ENCODE measurements around the gene CHD2. TPM values are rescaled to one million over a fixed set of nuclear protein-coding genes. Genes with fewer than 3 reads are reported as not detected.

The CHD2 gene
- total RNA-seq, 2 donors from 2014 or later = 63.9 to 70.0 TPM

GRCh38 chr15:93063796-93064690 is 163.9 kb downstream of the CHD2 start:
- TF ChIP-seq CTCF (IDR thresholded peaks at IDR 0.05) (no peak), POLR2A (IDR thresholded peaks at IDR 0.05) (no peak)
- 63 to 76% methylated on average over 19 to 23 of the region's 23 CpGs for WGBS, 2 donors
- no peaks in the 10 kb centered on the region for H3K27me3 ChIP-seq
- H3K4me1 ChIP-seq = peaks cover 32% of the 10 kb centered on the region
- H3K27ac ChIP-seq = peak overlapping the region in 3 of 4 donors; percentile 30 to 59 (median 42)
- H3K36me3 ChIP-seq (replicated peaks in 1 of 2; ENCODE audit: insufficient read depth in 1 of 2, low read depth in 2 of 2) = no peaks in the 10 kb centered on the region
- intact Hi-C loops (cut with DNase I) = no loop called here
- no peaks in the 10 kb centered on the region for H3K9me3 ChIP-seq
- no peak for DNase-seq
- no peak overlapping the region for H3K4me3 ChIP-seq
- no peak for ATAC-seq

- Histone ChIP-seq H3K4me1 (peaks cover 32% of the 10 kb centered on the region), H3K9me3 (no peaks in the 10 kb centered on the region), H3K27ac (no peak overlapping the region), H3K27me3 (no peaks in the 10 kb centered on the region), H3K4me3 (no peak overlapping the region), H3K36me3 (replicated peaks in 1 of 2; ENCODE audit: insufficient read depth in 1 of 2, low read depth in 2 of 2) (no peaks in the 10 kb centered on the region)
- WGBS, 2 donors = 90 to 92% methylated on average over 3 to 22 of the region's 23 CpGs
- DNase-seq (no peak), ATAC-seq (no peak)
- intact Hi-C loops (cut with DNase I) = no loop called here
- TF ChIP-seq CTCF (IDR thresholded peaks at IDR 0.05) (no peak), POLR2A (IDR thresholded peaks at IDR 0.05) (no peak)
Observed at GRCh38 chr15:93065641-93066045, 165.5 kb downstream of the CHD2 start.

- DNase-seq (no peak), ATAC-seq (no peak)
- no peak for TF ChIP-seq POLR2A (IDR thresholded peaks at IDR 0.05)
- no peak for TF ChIP-seq CTCF (IDR thresholded peaks at IDR 0.05)
- intact Hi-C loops (cut with DNase I) = no loop called here
- no peaks in the 10 kb centered on the region for H3K27me3 ChIP-seq
- 95 to 97% methylated on average over 22 to 26 of the region's 38 CpGs for WGBS, 2 donors
- H3K27ac ChIP-seq = no peak overlapping the region
- H3K4me3 ChIP-seq = no peak overlapping the region
- H3K36me3 ChIP-seq (replicated peaks in 1 of 2; ENCODE audit: insufficient read depth in 1 of 2, low read depth in 2 of 2) = no peaks in the 10 kb centered on the region
- peaks cover 26% of the 10 kb centered on the region for H3K4me1 ChIP-seq
- H3K9me3 ChIP-seq = no peaks in the 10 kb centered on the region
Observed at GRCh38 chr15:93066224-93066681, 166.1 kb downstream of the CHD2 start.

GRCh38 chr15:93066834-93067648 is 166.9 kb downstream of the CHD2 start:
- Histone ChIP-seq H3K36me3 (replicated peaks in 1 of 2; ENCODE audit: insufficient read depth in 1 of 2, low read depth in 2 of 2) (no peaks in the 10 kb centered on the region), H3K9me3 (no peaks in the 10 kb centered on the region), H3K27ac (no peak overlapping the region), H3K27me3 (no peaks in the 10 kb centered on the region), H3K4me3 (no peak overlapping the region), H3K4me1 (peaks cover 23% of the 10 kb centered on the region)
- ATAC-seq (no peak), DNase-seq (no peak)
- intact Hi-C loops (cut with DNase I) = no loop called here
- WGBS, 2 donors = 60 to 69% methylated on average over 7 of the region's 7 CpGs
- TF ChIP-seq POLR2A (IDR thresholded peaks at IDR 0.05) (no peak), CTCF (IDR thresholded peaks at IDR 0.05) (no peak)
